ENCODE data around the gene CPNE8. TPM values are rescaled to one million over a fixed set of nuclear protein-coding genes. Genes with fewer than 3 reads are reported as not detected.
A peak's percentile ranks its signal among the peaks of the same experiment; 100 is the strongest.

The CPNE8 gene
- total RNA-seq, 1 donor = 36.8 TPM

DNA sequence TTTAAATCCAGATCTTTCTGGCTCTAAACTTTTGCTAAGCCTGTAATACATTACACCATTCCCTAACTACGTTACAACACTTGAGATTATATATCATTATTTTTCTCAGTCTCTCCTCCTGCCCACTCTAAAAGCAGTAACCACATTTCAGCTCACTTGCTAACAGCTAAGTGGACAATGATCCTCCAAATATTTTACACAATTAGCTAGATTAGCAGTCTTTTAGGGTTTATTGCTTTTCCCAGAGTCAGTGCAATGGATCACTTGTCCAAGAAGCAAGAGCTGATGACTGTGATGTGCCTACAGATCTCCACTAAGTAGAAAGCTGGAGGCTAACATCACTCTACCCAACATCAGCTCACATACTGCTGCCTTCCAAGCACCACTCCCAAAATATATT, 17.6 kb downstream of the CPNE8 start:
- no peak overlapping the region for H3K4me3 ChIP-seq (ENCODE audit: low read depth, low read length)
- no peak for DNase-seq (ENCODE audit: low read depth)
- TF ChIP-seq, protein P1, sequence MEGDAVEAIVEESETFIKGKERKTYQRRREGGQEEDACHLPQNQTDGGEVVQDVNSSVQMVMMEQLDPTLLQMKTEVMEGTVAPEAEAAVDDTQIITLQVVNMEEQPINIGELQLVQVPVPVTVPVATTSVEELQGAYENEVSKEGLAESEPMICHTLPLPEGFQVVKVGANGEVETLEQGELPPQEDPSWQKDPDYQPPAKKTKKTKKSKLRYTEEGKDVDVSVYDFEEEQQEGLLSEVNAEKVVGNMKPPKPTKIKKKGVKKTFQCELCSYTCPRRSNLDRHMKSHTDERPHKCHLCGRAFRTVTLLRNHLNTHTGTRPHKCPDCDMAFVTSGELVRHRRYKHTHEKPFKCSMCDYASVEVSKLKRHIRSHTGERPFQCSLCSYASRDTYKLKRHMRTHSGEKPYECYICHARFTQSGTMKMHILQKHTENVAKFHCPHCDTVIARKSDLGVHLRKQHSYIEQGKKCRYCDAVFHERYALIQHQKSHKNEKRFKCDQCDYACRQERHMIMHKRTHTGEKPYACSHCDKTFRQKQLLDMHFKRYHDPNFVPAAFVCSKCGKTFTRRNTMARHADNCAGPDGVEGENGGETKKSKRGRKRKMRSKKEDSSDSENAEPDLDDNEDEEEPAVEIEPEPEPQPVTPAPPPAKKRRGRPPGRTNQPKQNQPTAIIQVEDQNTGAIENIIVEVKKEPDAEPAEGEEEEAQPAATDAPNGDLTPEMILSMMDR (IDR thresholded peaks at IDR 0.05; ENCODE audit: insufficient read depth, low read length) = no peak

DNA sequence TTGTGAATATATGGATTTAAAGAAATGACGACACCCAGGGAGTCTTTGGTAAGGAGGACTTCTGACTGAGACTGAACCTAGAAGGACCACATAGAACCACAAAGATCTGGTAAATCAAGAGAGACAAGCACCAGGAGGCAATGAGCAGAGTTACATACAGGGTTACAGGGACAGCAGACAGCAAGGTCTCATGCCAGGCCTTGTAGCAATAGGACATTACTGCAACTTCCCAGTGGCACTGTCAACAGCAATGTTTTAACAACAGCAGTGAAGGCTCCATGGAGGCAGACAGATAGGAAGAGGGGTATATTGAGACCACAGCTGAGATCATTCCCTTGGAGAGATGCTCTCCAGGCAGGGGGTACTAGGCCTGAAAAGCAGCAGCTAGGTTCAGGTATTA, 18.5 kb downstream of the CPNE8 start:
- H3K4me3 ChIP-seq (ENCODE audit: low read depth, low read length) = no peak overlapping the region
- DNase-seq (ENCODE audit: low read depth) = no peak
- TF ChIP-seq, protein P1 (IDR thresholded peaks at IDR 0.05; ENCODE audit: insufficient read depth, low read length) = no peak

- no peak overlapping the region for H3K4me3 ChIP-seq (ENCODE audit: low read depth, low read length)
- TF ChIP-seq, protein P1 (IDR thresholded peaks at IDR 0.05; ENCODE audit: insufficient read depth, low read length) = no peak
- peak; percentile 71 for DNase-seq (ENCODE audit: low read depth)
Measured at GRCh38 chr12:38886064-38886463, 19.3 kb downstream of the CPNE8 start.

DNA sequence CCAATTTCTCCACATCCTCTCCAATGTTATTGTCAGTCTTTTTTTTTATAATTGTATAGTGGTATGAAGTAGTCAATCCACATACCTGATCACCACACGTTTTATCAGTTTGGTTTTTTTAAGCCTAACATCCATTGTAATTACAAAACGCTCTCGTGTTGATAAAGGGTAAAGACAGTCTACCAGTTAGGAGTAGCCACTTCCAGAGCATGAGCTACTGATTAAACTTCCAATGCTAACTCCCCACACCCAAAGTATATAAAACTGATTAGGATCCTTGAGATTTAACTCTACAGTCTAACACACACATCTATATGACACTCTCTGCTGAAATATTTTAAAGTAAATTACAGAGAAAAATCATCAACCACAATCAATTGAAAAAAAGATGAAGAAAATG, 20.7 kb downstream of the CPNE8 start:
- no peak for DNase-seq (ENCODE audit: low read depth)
- TF ChIP-seq, protein P1 (IDR thresholded peaks at IDR 0.05; ENCODE audit: insufficient read depth, low read length) = no peak
- no peak overlapping the region for H3K4me3 ChIP-seq (ENCODE audit: low read depth, low read length)

GRCh38 chr12:38883629-38884134, 21.7 kb downstream of the CPNE8 start:
- DNase-seq (ENCODE audit: low read depth) = no peak
- H3K4me3 ChIP-seq (ENCODE audit: low read depth, low read length) = no peak overlapping the region
- TF ChIP-seq, protein P1 (IDR thresholded peaks at IDR 0.05; ENCODE audit: insufficient read depth, low read length) = no peak

GRCh38 chr12:38880288-38880687, 25.1 kb downstream of the CPNE8 start:
- H3K4me3 ChIP-seq (ENCODE audit: low read depth, low read length) = no peak overlapping the region
- no peak for DNase-seq (ENCODE audit: low read depth)
- TF ChIP-seq, protein P1 (IDR thresholded peaks at IDR 0.05; ENCODE audit: insufficient read depth, low read length) = no peak

- no peak overlapping the region for H3K4me3 ChIP-seq (ENCODE audit: low read depth, low read length)
- TF ChIP-seq, protein P1 (IDR thresholded peaks at IDR 0.05; ENCODE audit: insufficient read depth, low read length) = no peak
Measured at GRCh38 chr12:38878986-38879385, 26.4 kb downstream of the CPNE8 start.

More at GRCh38 chr12:38878986-38879385, 26.4 kb downstream of the CPNE8 start:
- DNase-seq (ENCODE audit: low read depth) = no peak

All from fibroblast of the aortic adventitia (primary cell).